Endodermal cell (in vitro differentiated cells): ENCODE results near the gene LNX1. TPM values are rescaled to one million over a fixed set of nuclear protein-coding genes. Genes with fewer than 3 reads are reported as not detected.

Experiments
- DNase-seq: peaks from one replicate; pipeline ENCODE4 v3.0.0-alpha.2; 2017
- H3K27ac ChIP-seq: 2 replicates; pipeline ENCODE4 v1.5.1; 2013; ENCODE audit warnings: mild to moderate bottlenecking, low read depth, low read length, moderate library complexity
- H3K27me3 ChIP-seq: 2 replicates; pipeline ENCODE4 v1.6.1; 2013; ENCODE audit warnings: mild to moderate bottlenecking, low read length, moderate library complexity; ENCODE audit not compliant: insufficient read depth, control insufficient read depth, poor library complexity, severe bottlenecking
- H3K36me3 ChIP-seq: 2 replicates; pipeline ENCODE4 v1.7.0; 2013; ENCODE audit warnings: mild to moderate bottlenecking, low read length, moderate library complexity; ENCODE audit not compliant: control insufficient read depth, insufficient read depth
- H3K4me1 ChIP-seq: one replicate; pipeline ENCODE4 v1.7.0; 2013; ENCODE audit warnings: low read length; ENCODE audit not compliant: control insufficient read depth, insufficient read depth
- H3K4me3 ChIP-seq: 2 replicates; pipeline ENCODE4 v1.5.1; 2013; ENCODE audit warnings: mild to moderate bottlenecking, low read length, moderate library complexity
- H3K9ac ChIP-seq: 2 replicates; pipeline ENCODE4 v1.6.1; 2013; ENCODE audit warnings: mild to moderate bottlenecking, low read length, moderate library complexity; ENCODE audit not compliant: poor library complexity, severe bottlenecking; ENCODE audit errors: extremely low read depth
- H3K9me3 ChIP-seq: 2 replicates; pipeline ENCODE4 v1.6.1; 2013; ENCODE audit warnings: mild to moderate bottlenecking, low read length, moderate library complexity; ENCODE audit not compliant: control insufficient read depth
- H3K27ac Mint-ChIP-seq: 2 replicates; pipeline ENCODE4 v1.8.0; 2020; ENCODE audit warnings: mixed read lengths
- H3K27me3 Mint-ChIP-seq: 2 replicates; pipeline ENCODE4 v1.8.0; 2021; ENCODE audit warnings: mild to moderate bottlenecking, mixed read lengths; ENCODE audit not compliant: insufficient read depth
- H3K36me3 Mint-ChIP-seq: 2 replicates; pipeline ENCODE4 v1.8.0; 2020; ENCODE audit warnings: low read depth, mixed read lengths
- H3K4me1 Mint-ChIP-seq: 2 replicates; pipeline ENCODE4 v1.8.0; 2020; ENCODE audit warnings: mixed read lengths
- H3K4me3 Mint-ChIP-seq: 2 replicates; pipeline ENCODE4 v1.8.0; 2020; ENCODE audit warnings: mild to moderate bottlenecking, moderate library complexity, mixed read lengths
- H3K9me3 Mint-ChIP-seq: 2 replicates; pipeline ENCODE4 v1.8.0; 2020; ENCODE audit warnings: mild to moderate bottlenecking, mixed read lengths
- WGBS, 2 experiments: methylation state at CpG; one replicate each; pipeline versions ENCODE4 v1.1.5 to v1.1.7; 2013; ENCODE audit warnings: missing lambda C conversion rate in 2 of 2, mixed read lengths in 1 of 2; ENCODE audit not compliant: insufficient coverage in 1 of 2, insufficient read length in 1 of 2; 5-methylcytosine and 5-hydroxymethylcytosine counted together
- total RNA-seq, 2 donors: library from RNA; stranded (reverse); fragmentation: NEBNext Ultra II Directional in 1 of 2; extraction: Animal tissue kit (Norgen Biotek cat#: 25700) in 1 of 2; gene quantifications; 2 replicates in 1 of 2; 3 replicates in 1 of 2; pipeline ENCODE4 v1.2.1, GENCODE V29; 2021
- TF ChIP-seq, protein P1 (sequence below): fragments of 200-600 bp; sonication (generic); conservative IDR thresholded peaks from 2 replicates; pipeline ENCODE4 v1.5.0; 2021; ENCODE audit warnings: antibody characterized with exemption, mild to moderate bottlenecking

LNX1 gene
- total RNA-seq, 2 donors from 2014 or later = 4.4 to 5.4 TPM

DNA sequence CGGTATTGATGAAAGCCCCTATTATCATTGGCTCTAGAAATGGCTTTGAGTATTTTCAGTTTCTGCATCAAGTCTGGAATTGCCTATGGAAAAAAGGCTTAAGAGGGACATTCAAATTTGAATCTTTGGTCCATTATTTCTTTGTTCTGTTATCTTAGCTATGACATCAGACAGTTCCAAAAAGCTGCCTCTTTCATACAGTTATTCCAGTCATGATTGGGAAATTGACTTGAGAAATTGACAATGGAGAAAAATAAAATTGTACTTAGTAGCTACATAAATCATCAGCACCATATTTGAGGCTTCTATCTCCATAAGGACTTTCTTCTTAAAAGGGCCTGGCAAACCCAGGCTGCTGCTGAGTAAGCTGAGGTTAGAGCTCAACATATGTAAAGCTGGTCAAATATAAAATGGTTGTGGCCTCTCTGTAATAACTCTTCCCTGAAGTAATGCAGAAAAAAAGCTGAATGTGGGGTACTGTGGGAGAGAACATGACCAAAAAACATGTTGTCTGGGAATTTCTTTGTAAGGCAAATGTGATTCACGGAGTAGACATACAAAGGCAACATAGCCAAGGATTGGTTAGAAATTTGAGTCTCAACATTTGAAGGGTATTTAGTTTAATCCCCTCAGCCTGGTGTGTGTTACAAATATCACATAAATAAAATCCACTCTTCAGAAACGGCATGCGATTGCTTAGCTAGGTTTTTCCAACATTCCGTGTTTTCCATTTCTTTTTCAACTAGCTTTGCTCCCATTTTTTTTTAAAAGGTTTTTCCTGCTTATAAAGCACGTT is 100.9 kb downstream of the LNX1 start:
- H3K9ac ChIP-seq = no peak overlapping the region
- Mint-ChIP-seq H3K36me3 (no peaks in the 10 kb centered on the region), H3K9me3 (no peaks in the 10 kb centered on the region), H3K27ac (peak overlapping the region; percentile 60), H3K4me1 (no peaks in the 10 kb centered on the region), H3K4me3 (no peak overlapping the region), H3K27me3 (peaks cover 4% of the 10 kb centered on the region)
- peaks cover 8% of the 10 kb centered on the region for H3K27me3 ChIP-seq
- TF ChIP-seq, protein P1, sequence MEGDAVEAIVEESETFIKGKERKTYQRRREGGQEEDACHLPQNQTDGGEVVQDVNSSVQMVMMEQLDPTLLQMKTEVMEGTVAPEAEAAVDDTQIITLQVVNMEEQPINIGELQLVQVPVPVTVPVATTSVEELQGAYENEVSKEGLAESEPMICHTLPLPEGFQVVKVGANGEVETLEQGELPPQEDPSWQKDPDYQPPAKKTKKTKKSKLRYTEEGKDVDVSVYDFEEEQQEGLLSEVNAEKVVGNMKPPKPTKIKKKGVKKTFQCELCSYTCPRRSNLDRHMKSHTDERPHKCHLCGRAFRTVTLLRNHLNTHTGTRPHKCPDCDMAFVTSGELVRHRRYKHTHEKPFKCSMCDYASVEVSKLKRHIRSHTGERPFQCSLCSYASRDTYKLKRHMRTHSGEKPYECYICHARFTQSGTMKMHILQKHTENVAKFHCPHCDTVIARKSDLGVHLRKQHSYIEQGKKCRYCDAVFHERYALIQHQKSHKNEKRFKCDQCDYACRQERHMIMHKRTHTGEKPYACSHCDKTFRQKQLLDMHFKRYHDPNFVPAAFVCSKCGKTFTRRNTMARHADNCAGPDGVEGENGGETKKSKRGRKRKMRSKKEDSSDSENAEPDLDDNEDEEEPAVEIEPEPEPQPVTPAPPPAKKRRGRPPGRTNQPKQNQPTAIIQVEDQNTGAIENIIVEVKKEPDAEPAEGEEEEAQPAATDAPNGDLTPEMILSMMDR = no peak
- no peaks in the 10 kb centered on the region for H3K9me3 ChIP-seq
- no peaks in the 10 kb centered on the region for H3K36me3 ChIP-seq
- 72 to 100% methylated on average over 1 to 6 of the region's 6 CpGs for WGBS, 2 experiments
- DNase-seq = no peak
- no peaks in the 10 kb centered on the region for H3K4me1 ChIP-seq
- no peak overlapping the region for H3K27ac ChIP-seq
- no peak overlapping the region for H3K4me3 ChIP-seq

DNA sequence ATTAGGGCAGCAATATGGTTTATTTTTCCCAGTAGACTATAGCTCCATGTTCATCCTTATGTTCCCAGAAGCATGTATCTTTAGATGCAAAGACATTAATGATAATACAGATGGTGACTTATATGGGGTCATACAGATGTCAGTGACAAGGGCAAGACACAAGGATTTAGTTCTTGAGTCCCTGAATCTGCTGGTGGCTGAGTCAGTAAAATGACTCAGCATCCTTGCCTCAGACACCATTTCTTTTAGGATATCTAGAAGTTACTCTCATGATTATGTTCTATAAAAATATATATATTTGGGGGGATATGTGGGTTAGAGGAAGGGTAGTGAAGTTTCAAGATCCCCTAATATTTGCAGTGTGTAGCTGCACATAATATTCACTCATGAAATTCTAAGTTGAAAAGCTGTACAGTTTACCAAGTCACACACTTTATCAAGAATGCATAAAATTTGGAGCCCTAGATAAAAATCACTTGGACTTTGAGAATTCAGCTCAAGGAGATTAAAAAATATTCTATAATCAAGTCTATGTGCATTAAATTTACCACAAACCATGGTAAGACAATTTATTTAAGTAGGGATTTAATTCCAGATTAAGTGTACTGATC is 101.9 kb downstream of the LNX1 start:
- Histone ChIP-seq H3K9ac (no peak overlapping the region), H3K4me1 (no peaks in the 10 kb centered on the region), H3K36me3 (no peaks in the 10 kb centered on the region), H3K27ac (no peak overlapping the region), H3K27me3 (peaks cover 8% of the 10 kb centered on the region), H3K9me3 (no peaks in the 10 kb centered on the region), H3K4me3 (no peak overlapping the region)
- H3K27me3 Mint-ChIP-seq = peaks cover 4% of the 10 kb centered on the region
- H3K27ac Mint-ChIP-seq = no peak overlapping the region
- TF ChIP-seq, protein P1 = no peak
- no peaks in the 10 kb centered on the region for H3K4me1 Mint-ChIP-seq
- H3K9me3 Mint-ChIP-seq = no peaks in the 10 kb centered on the region
- H3K4me3 Mint-ChIP-seq = no peak overlapping the region
- H3K36me3 Mint-ChIP-seq = no peaks in the 10 kb centered on the region
- DNase-seq = no peak

DNA sequence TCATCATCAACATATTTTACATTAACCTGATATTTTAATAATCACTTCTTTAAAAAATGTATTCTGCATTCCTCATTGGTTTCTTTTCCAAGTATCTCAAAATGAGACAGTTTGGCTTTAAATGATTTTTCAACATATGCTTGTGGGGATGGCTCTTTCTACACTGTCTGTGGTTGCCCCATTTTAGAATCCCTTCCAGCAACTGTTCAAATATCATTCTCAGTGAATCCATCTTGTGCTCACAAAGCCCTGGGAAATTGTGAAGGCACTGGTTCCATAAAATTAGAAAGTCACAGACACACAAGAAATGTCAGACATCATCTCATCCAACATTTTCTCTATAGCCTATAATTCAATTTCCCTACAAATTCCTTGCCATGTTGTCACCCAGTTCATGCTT is 103.5 kb downstream of the LNX1 start:
- no peaks in the 10 kb centered on the region for H3K36me3 Mint-ChIP-seq
- no peaks in the 10 kb centered on the region for H3K36me3 ChIP-seq
- H3K4me1 Mint-ChIP-seq = no peaks in the 10 kb centered on the region
- no peaks in the 10 kb centered on the region for H3K9me3 ChIP-seq
- H3K9ac ChIP-seq = no peak overlapping the region
- H3K27me3 Mint-ChIP-seq = peaks cover 4% of the 10 kb centered on the region
- no peak for DNase-seq
- no peaks in the 10 kb centered on the region for H3K4me1 ChIP-seq
- no peak overlapping the region for H3K4me3 ChIP-seq
- H3K27me3 ChIP-seq = peaks cover 8% of the 10 kb centered on the region
- no peak overlapping the region for H3K27ac Mint-ChIP-seq
- no peaks in the 10 kb centered on the region for H3K9me3 Mint-ChIP-seq
- H3K27ac ChIP-seq = no peak overlapping the region
- TF ChIP-seq, protein P1 = no peak
- no peak overlapping the region for H3K4me3 Mint-ChIP-seq
